HTR-8/SVneo (cell line): ENCODE data around the gene TOX4.
A peak's percentile ranks its signal among the peaks of the same experiment; 100 is the strongest.

Source experiments
- DNase-seq: peaks from one replicate; pipeline ENCODE4 v3.0.0; 2011; ENCODE audit warnings: low spot score, mixed read lengths; ENCODE audit not compliant: insufficient read length
- FAIRE-seq: peaks from 2 replicates; lab custom pipeline; 2011; peaks lifted over from hg19 to GRCh38; lab: Jason Lieb, UNC

TOX4 gene

DNA sequence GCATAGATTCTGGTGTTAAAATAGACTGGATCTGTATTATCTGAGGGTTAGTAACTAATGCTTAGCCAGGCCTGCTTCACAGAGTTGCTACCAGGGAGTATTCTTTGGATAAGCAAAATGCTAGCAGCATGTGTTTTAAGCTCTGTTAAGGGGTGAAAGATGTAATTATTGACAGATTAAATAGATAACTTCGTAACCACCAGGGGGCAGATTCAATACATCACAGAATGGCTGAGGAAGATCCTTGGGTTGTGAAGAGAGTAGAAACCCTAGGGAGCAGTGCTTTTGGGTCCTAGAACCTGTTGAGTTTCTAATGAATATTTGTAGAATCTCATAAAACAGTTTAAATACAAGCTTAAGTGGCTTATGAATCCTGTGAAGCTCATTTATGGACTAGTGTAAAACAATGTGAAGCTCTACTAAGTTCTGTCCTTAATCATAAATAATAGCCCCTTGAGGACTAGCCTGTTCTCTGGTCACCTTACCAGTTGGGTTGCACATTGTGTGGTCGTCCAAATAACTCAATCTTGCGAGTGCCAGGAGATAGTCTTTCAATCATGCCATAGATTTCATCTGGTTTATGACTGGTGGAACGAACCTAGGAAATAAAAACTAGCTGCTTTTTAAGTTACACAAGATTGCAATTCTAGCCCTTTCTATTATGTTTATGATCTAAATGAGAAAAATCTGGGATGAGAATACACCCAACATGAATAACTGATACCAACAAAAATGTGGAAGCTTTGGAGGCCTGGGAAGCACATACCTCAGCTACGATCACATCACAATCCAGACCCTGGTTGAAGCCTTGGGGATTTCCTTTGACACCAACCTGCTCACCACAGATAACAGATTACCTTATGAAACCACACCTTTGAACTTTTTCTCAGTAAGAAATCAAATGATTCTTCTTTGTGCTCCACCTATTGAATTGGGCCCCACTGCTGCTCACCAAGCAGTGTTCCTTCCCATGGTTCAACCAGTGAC lies 21.8 kb downstream of the TOX4 start:
- FAIRE-seq (no peak), DNase-seq (peak; percentile 32)

DNA sequence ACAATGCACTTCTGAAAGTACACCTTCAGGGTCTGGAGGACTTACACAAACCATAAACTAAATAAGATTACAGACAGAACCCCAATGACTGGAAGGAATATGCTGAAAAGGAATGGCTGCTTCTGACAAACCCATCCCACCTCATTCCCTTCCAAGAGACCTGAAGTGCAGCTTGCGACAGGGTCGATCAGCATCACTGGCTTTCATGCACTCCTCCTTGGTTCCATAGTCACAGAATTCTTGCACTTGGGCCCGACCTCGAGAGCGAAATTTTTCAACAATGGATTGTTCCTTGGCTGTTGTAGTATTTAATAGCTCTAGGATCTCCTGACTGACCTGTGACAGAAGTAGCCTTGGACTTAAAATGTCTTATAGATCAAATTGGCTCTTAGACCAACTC lies 24.6 kb downstream of the TOX4 start:
- DNase-seq (no peak), FAIRE-seq (no peak)

DNA sequence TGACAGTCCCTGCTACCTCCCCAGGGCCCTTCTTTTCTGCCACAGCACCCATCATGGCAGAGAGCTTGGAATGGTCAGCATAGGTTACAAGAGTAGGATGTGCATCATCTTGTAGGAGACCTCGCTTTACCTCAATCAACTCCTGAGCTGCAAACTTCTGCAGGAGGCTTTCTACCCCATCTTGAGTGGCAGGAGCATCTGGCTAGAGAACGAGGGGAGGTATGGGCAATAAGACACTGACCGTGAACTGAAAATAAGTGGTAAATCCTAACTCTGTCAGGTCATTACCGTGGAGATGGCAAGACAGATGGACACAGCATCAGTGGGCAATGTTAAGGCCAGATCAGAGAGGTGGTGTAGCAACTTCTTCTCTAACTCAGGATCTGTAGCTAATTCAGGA lies 26.4 kb downstream of the TOX4 start:
- FAIRE-seq (no peak), DNase-seq (no peak)

DNA sequence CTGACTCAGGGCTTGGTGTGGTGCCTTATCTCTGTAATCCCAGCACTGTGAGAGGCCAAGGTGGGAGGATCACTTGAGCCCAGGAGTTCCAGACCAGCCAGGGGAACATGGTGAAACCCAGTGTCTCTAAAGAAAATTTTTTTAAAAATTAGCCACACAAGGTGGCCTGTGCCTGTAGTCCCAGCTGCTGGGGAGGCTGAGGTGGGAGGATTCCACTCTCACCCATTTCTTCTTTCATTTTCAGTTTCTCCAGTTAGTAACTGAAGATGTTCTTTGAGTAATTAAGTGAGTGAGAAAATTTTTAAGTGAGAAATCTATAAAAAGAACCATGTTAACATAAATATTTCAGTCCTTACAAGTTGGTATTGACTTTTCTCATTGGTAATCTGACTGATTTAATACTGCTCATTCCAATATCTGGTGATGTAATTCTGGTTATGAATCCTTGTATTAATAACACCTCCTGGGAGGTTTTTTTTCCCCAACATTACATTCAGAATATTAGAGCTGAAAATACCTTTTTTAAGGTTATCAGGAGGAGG lies 28.1 kb downstream of the TOX4 start:
- no peak for FAIRE-seq
- DNase-seq, result no peak

DNA sequence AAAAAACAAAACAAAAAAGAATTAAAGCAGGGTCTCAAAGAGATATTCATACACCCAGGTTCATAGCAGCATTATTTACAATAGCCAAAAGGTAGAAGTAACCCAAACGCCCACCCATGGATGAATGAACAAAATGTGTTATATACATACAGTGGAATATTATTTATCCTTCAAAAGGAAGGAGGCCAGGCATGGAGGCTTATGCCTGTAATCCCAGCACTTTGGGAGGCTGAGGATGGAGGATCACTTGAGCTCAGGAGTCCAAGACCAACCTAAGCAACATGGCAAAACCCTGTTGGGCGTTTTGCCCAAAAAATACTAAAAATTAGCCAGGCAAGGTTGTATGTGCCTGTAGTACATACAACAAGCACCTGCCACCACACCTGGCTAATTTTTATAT lies 29.6 kb downstream of the TOX4 start:
- FAIRE-seq (no peak), DNase-seq (no peak)

DNA sequence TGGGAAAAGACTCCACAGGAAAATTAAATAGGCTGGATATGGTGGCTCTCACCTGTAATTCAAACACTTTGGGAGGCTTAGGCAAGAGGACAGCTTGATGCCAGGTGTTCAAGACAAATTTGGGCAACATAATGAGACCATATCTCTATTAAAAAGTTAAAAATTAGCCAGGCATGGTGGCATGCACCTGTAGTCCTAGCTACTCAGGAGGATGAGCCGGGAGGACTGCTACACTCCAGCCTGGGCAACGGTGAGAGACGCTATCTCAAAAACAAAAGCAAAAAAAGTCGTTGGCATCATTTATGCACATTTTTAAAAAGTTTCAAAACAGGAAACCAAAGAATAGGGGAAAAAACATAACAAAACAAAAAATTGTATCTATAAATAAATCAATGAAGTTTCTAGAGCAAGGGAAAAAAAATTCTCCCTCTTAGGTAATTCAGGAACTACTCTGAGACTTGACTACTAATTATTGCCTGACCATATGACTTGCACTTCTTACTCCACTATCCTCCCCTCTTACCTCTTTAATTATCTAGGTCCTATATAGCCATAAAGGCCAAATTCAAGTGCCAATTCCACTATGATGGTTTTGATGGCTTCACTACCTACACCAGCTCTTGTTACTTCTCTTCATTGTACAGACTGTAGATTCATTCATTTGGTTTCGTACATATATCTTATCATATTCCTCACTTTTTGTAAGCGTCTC lies 32.6 kb downstream of the TOX4 start:
- FAIRE-seq (no peak), DNase-seq (no peak)

DNA sequence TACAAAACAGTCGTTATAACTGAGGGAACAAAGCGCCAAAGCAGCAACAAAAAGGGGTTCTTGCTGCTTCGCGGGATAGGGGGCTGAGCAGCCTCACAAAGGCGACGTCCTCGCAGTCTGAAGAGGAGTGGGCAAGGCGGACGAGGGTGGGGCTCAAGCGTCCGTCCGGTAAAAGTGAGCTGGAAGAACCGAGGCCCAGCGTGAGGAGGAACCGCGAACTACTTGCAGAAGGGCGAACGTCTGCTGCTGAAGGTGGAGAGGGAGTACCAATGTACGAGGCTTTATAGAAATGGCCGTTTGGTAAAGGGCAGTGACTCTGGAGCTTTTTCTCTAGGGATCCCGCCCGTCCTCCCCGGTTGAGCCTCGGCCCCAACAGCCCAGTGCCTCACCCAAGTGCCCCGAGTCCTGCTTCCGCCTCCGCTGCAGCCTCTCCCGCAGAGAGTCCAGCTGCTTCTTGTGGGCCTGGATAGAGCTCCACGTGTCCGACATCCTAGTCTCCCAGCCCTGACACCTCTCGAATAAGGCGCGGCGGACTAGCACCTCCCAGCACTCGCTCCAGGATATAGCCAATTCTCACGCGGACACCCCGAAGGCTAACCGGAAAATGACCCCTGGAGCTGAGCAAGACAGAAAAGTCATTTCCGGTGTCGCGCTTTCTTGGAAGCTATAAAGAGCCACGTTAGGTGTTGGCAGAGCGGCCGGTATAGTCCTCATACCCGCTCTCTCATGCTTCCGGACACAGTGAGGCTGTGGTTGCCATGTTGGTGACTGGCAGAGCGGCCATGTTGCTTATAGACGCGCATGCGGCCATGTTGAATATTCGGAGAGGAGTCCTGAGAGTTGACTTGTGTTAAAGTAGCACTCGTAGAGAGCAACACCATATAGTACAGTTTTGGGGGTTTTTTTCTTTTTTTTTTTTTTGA lies 34.0 kb downstream of the TOX4 start, which contains the start of gene METTL3:
Gene METTL3, minus strand, starts transcription at position 606 of the 923 bp plus-strand sequence. Its CDS starts 117 bp downstream, at position 489.
- FAIRE-seq (no peak), DNase-seq (peak; percentile 91)

DNA sequence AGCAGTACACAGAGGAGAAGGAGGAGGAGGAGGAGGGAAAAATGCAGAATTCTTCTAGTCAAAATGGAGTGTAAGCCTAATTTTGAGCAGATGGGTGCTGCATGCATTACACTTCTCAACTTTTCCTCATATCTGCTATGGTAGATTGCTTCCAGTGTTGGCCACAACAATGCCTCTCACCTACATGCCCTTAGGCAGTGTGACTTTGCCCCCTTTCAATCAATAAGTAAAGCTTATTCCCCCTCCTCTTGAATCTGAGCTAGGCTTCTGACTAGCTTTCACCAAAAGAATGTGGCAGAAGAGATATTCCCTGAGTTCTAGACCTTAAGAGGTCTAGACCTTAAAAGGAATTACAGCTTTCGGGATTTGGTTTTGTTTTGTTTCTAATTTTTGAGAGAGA lies 37.3 kb downstream of the TOX4 start:
- no peak for FAIRE-seq
- no peak for DNase-seq

DNA sequence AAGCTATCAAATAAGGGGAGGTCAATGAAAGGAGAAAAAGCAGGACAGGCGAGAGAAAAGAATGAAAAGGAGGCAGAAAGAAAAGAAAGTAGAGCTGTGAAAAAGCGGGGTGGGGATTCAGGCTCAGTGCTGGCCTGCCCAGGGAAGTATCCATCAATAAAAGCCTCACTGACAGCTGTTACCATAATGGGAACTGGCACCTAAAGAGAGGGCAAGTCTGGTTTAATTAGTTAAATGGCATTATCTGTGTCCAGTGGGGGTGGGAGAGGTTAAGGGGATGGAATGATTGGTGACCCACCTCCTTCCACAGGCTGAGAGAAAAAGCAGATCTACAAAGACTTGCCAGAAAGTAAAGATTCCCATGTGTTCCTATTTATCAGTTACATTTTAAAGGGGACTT lies 41.7 kb downstream of the TOX4 start:
- DNase-seq, result no peak
- no peak for FAIRE-seq

DNA sequence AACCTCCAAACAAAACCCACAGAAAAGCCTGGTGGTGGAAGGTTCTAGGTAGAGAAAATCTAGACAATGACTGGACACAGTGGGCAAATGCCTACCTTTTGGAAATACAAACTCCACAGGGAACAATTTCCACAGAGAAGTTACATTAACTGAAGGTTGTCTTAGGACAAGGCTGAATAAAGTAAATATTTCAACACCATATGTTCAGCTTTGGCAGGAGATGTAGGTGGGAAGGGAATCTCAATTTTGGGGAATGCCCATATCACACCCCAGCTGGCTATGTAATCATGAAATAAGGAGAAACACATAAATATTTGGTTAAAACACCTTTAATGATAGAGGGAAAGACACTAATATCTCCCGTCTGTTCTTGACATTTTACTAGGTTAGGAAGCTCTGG lies 43.8 kb downstream of the TOX4 start:
- FAIRE-seq (no peak), DNase-seq (no peak)

DNA sequence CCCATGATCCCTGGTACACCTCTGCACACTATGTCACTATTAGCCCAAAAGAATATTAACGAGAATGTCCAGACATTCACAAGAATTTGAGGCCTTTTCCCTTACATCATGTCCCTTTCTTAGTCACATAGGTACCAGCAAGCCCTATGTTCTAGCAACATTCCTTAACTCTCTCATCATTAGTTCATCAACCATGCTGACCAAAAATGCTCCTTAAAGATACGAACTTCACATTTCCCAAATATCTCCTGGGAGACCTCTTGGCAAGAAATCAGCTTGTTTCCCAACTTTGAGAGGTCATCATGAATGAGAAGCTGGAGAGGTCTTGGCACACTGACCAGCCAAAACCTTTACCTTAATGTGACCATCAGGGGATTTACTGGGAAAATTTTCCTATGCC lies 44.5 kb downstream of the TOX4 start:
- no peak for FAIRE-seq
- no peak for DNase-seq

DNA sequence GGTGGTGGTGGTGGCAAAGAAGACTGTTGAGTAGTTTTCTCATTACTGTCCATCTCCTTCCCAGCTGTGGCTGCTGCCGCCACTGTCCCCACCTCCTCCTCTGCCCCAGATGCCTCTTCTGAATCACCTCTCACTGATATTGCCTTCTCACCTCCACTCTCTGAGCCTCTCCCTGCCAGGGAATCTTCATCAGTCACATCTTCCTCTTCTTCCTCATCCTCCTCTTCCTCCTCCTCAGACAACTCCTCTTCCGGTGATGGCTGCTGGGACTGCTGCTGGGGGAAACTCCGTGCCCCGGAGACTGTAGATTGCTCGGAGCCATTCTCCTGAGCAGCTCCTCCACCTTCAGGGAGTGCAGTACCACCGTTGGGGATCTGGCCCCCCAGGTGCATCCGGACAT lies 46.2 kb downstream of the TOX4 start:
- FAIRE-seq (no peak), DNase-seq (no peak)

DNA sequence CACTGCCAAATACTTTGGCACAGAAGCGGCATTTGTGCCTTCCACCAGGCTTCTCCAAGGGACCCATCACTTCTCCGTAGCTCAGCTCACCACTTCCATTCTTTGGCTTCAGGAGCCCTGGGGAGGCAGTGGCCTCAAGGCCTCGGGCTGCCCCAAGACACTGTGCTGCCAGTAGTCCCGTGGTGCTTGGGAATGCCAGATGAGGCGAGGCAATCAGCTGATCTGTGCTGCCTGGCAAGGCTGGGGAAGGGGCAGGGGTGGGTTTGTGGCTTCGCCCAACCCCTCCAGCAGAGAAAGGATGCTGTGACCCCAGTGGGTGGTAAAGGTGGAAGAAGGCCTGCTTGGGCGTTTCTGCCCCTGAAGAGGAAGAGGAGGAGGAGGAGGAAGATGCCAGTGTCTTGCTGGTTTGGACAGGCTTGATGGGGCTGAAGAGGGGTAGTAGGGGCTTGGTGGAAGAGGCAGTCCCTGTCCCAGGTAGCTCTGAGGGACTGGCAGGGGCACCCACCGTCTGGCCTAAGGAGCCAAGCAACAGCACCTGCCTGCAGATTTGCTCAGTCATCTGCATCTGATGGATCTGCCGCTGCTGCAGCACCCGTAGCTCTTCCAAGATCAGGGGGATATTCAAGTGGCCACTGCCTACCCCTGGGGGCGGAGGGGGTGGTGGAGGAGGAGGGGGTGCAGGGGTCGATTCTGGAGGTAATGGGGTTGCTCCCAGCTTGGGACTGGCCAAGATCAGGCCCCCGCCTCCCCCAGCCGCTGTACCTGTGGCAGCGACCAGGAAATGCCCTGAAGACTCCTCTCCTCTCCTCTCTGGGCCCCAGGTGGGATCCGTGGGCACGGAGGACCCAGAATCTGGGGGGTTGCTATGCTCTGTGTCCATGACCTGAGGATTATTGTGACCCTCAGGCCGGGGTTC lies 47.8 kb downstream of the TOX4 start:
- DNase-seq (no peak), FAIRE-seq (no peak)

DNA sequence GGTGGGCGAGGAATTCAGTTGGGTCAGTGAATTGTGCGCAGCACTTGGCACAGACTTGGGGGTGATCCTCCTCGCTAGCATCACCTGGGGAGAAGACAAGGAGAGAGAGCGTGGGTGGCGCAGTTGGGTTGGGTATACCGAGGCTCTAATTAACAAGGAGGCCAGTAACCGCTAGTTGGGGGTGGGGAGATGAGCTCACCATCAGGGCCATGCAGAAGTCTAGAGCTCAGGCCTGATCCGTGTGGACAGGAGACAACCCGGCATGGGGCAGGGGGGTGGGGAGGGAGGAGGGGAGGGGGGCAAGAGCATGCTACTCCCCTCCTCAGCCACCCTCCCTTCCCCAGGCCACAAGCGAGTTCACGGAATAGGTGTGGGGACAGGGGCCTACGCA lies 48.6 kb downstream of the TOX4 start:
- no peak for FAIRE-seq
- DNase-seq, result no peak

DNA sequence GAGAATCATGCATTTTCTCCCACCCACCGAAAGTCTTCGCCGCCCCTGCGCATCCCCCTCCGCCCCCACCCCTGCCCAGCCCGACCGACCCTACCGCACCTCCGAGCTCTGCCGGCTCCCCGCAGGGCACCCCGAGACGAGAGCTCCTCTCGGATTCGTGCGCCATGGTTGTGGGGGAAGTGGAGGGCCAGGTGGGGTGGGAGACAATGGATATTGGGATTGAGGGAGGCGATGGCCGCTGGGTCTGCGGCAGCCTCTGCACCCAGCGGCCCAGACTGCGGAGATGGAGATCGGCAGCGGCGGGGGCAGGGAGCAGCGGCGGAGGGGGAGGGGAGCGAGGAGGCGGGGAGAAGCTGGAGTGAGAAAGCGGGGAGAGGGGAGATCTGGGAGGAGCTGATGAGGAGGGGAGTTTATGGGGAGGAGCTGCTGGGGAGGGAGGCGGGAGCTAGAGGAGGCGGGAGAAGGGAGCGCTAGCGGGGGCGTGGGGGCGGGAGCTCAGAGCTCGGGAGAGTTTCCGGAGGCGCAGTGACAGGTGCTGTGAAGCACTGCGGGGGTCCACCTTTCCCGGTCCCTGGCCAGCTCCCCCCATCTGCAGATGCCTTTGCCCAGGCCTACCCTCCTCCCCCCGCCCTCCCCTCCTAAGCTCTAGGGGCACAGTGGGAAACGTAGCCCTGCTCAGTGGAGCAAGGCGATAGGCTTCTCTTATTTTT lies 49.1 kb downstream of the TOX4 start, which contains the start of gene SALL2:
Gene SALL2, minus strand, starts transcription at position 385 of the 710 bp plus-strand sequence. Its CDS starts 219 bp downstream, at position 166.
- DNase-seq (peak; percentile 60), FAIRE-seq (no peak)

DNA sequence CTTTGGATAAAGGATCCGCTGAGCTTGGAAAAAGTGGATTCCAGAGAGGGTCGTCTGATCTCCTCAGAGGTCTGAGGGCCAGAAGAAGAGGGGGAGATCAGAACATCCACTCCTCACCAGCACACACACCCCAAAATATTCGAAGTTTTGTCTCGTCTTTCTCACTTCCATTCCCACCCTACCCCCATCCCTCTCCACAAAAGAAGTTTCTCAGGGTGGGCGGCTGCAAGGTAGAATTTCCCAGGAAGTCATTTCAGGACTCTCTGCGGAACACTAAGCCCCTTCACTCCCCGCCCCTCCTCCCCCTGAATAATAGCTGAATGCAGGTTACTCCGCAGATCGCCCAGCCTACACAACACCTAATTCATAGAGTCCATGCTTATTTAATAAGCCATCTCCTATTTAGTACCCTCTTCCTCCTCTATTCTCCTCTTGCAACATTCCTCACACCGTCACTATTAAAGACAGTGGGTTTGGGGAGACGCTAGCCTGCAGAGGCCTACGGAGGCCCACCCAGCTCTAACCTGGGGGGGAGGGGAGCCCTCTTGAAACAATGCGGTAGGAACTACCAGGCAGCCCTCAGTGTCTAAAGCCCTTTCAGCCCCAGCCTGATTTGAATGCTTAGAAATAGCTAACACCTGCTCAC lies 49.8 kb downstream of the TOX4 start:
- no peak for DNase-seq
- FAIRE-seq, result no peak

DNA sequence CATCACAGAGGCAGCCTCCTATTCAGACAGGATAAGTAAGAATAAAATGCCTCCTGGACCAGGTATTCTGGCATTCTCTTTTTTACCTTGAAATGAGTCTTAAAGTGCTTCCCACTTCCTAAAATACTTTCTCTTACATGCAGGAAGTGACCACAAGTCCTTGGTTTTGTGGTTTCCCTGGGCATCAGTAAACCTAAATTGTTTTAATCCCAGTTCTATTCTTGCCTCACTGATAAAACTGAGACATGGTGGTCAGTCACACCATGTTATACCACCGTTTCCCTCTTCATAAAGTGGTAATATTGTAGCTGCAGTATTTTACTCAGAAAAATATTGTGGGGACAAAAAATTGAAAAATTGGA lies 50.3 kb downstream of the TOX4 start:
- DNase-seq, result no peak
- FAIRE-seq, result no peak
